CD4-positive, alpha-beta T cell treated with Interleukin-6 for 4 hours (primary cell): ENCODE data around the gene STX10.
"Not testable (repeated sequence)": the region's sequence is repeated elsewhere in the genome, so short reads cannot be mapped to it uniquely, and the experiment has no call there.

Source experiments
- DNase-seq: peaks from one replicate; pipeline ENCODE4 v3.0.0-alpha.2; 2020; ENCODE audit warnings: mixed read lengths

STX10 gene, protein sequence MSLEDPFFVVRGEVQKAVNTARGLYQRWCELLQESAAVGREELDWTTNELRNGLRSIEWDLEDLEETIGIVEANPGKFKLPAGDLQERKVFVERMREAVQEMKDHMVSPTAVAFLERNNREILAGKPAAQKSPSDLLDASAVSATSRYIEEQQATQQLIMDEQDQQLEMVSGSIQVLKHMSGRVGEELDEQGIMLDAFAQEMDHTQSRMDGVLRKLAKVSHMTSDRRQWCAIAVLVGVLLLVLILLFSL

GRCh38 chr19:13150187-13150930, at the start of gene STX10, which contains the start of gene IER2:
Gene STX10 (minus strand): TSS chr19:13150375. CDS start chr19:13150173, 202 bp downstream.
Gene IER2 (plus strand): TSS chr19:13150411. CDS start chr19:13153187, 2,776 bp downstream.
- peak; percentile 94 for DNase-seq

DNA sequence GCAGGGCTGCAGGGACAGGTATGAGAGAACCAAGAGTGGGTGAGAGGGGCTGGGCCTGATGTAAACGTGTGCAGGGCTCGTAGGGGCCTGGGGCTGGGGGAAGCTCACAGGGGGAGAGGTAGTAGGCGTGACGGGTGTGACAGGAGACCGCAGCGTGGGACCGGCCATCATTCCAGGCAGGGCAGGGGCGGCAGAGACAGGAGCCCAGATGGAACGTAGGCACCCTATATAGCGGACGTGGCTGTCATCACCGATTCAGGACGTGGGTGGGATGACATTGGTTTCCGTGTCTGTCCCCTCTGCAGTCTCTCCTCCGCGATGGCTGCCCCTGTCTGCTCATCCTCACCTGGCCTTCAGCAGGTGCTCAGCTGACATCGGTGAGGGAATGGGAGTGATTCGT, 48.5 kb upstream of the STX10 start:
- no peak for DNase-seq

DNA sequence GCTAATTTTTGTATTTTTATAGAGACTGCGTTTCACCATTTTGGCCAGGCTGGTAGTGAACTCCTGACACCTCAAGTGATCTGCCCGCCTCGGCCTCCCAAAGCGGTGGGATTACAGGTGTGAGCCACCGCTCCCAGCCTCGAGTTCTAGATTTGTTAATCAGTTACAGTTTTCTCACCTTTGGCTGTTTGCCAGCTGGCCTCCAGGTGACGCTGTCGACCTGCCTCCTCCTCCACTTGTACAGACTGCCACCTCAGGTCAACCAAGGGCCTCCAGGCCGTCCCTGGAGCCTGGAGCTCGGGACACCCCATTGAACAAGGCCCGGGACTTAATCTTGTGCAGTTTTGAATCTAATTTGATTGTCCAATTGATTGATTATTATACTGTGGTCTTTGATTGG, 45.5 kb upstream of the STX10 start:
- peak; percentile 74 for DNase-seq

GRCh38 chr19:13190781-13191540, 40.8 kb upstream of the STX10 start:
- DNase-seq: no peak

GRCh38 chr19:13189600-13189999, 39.4 kb upstream of the STX10 start:
- DNase-seq: no peak

DNA sequence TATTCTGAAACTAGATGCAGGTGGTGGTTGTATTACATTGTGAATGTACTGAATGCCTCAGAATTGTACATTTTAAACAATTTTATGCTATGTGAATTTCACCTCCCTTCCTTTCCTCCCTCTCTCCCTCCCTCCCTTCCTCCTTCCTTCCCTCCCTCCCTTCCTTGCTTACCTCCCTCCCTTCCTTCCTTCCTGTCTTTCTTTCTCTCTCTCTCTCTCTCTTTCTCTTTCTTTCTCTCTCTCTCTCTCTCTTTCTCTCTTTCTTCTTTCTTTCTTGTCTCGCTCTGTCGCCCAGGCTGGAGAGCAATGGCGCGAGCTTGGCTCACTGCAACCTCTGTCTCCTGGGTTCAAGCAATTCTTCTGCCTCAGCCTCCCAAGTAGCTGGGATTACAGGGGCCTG, 37.2 kb upstream of the STX10 start:
- no peak for DNase-seq

- DNase-seq: not testable (repeated sequence)
Measured at GRCh38 chr19:13186688-13187087, 36.5 kb upstream of the STX10 start.

GRCh38 chr19:13185763-13186657, 35.8 kb upstream of the STX10 start:
- not testable (repeated sequence) for DNase-seq

DNA sequence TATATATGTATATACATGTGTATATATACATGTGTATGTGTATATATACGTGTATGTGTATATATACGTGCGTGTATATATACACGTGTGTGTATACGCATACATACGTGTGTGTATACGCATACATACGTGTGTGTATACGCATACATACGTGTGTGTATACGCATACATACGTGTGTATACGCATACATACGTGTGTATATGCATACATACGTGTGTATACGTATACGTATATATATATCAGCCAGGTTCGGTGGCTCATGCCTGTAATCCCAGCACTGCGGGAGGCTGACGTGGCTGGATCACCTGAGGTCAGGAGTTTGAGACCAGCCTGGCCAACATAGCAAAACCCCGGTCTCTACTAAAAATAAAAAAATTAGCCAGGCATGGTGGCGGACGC, 34.8 kb upstream of the STX10 start:
- not testable (repeated sequence) for DNase-seq

DNA sequence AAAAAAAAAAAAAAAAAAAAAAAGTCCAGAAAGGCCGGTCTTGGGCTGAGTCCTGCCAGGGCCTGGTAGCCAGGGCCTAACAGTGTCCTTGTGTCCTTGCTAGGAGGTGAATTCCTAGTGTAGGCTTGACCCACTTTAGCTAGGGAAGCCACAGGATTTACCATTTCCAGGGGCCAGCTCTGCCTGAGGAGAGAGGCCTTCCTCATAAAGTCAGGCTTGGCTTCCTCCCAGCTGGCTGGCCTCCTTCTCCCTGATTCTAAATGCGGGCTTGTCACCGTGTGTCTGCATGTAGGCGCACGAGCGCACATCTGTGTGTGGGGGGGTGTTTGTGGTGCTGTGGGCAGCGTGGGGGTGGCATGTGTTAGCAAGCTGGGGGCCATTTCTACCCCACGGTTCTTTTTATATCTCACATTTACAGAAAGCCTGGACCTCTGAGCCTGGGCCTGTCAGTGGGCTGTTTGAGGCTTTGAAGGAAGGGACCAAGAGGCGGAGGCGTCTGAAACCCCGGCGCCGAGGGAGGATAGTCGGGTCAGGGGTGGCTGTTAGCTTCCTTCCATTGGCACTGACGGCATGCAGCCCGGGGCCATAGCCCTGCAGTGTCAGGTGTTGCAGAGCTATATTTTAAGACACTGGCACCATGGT, 31.7 kb upstream of the STX10 start:
- peak; percentile 46 for DNase-seq

DNA sequence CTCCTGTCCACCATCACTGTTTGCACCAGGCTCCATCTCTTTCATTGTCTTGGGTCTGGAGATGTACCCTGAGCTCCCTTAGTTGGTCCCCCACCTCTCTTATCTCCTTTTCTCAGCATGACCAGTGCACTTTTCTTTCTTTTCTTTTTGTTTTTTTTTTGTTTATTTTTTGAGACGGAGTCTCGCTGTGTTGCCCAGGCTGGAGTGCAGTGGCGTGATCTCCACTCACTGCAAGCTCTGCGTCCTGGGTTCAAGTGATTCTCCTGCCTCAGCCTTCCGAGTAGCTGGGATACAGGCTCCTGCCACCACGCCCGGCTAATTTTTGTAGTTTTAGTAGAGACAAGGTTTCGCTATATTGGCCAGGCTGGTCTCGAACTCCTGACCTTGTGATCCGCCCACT, 28.1 kb upstream of the STX10 start:
- not testable (repeated sequence) for DNase-seq

- not testable (repeated sequence) for DNase-seq
Measured at GRCh38 chr19:13177584-13177983, 27.4 kb upstream of the STX10 start.

- DNase-seq: no peak
Measured at GRCh38 chr19:13176345-13176744, 26.2 kb upstream of the STX10 start.

GRCh38 chr19:13173139-13173737, 23.1 kb upstream of the STX10 start:
- no peak for DNase-seq

- peak; percentile 91 for DNase-seq
Measured at GRCh38 chr19:13172346-13173138, 22.4 kb upstream of the STX10 start.

GRCh38 chr19:13171146-13171545, 21.0 kb upstream of the STX10 start:
- DNase-seq: no peak

- no peak for DNase-seq
Measured at GRCh38 chr19:13169769-13170168, 19.6 kb upstream of the STX10 start.

- DNase-seq: not testable (repeated sequence)
Measured at GRCh38 chr19:13166151-13166550, 16.0 kb upstream of the STX10 start.

- DNase-seq: no peak
Measured at GRCh38 chr19:13165162-13165997, 15.2 kb upstream of the STX10 start.
